ENCODE data around the gene HNRNPC.

The HNRNPC gene

GRCh38 chr14:21160061-21160610, 109.1 kb downstream of the HNRNPC start:
- Mint-ChIP-seq H3K27ac (no peak overlapping the region), H3K4me1 (no peaks in the 10 kb centered on the region), H3K36me3 (no peaks in the 10 kb centered on the region), H3K27me3 (peaks cover 39 to 60% of the 10 kb centered on the region in 2 donors), H3K9me3 (peaks cover 0 to 2% of the 10 kb centered on the region in 2 donors), H3K4me3 (no peak overlapping the region)
- no peak for DNase-seq
- ATAC-seq (replicated peaks): no peak
